Hematopoietic multipotent progenitor cell (in vitro differentiated cells): ENCODE data around the gene NDUFV3. TPM values are rescaled to one million over a fixed set of nuclear protein-coding genes. Genes with fewer than 3 reads are reported as not detected.
"Not testable (repeated sequence)": the region's sequence is repeated elsewhere in the genome, so short reads cannot be mapped to it uniquely, and the experiment has no call there.

Source experiments
- DNase-seq, 3 donors: peaks; one replicate each; pipeline ENCODE4 v3.0.0-alpha.2; 2011 to 2015; ENCODE audit warnings: low read depth in 2 of 3, low spot score in 2 of 3
- total RNA-seq: library from RNA; depleted of rRNA; stranded (reverse); fragments of >200 nt; gene quantifications from one replicate; pipeline ENCODE4 v1.2.3, GENCODE V29; 2012

The NDUFV3 gene
- 29.9 TPM for total RNA-seq

DNA sequence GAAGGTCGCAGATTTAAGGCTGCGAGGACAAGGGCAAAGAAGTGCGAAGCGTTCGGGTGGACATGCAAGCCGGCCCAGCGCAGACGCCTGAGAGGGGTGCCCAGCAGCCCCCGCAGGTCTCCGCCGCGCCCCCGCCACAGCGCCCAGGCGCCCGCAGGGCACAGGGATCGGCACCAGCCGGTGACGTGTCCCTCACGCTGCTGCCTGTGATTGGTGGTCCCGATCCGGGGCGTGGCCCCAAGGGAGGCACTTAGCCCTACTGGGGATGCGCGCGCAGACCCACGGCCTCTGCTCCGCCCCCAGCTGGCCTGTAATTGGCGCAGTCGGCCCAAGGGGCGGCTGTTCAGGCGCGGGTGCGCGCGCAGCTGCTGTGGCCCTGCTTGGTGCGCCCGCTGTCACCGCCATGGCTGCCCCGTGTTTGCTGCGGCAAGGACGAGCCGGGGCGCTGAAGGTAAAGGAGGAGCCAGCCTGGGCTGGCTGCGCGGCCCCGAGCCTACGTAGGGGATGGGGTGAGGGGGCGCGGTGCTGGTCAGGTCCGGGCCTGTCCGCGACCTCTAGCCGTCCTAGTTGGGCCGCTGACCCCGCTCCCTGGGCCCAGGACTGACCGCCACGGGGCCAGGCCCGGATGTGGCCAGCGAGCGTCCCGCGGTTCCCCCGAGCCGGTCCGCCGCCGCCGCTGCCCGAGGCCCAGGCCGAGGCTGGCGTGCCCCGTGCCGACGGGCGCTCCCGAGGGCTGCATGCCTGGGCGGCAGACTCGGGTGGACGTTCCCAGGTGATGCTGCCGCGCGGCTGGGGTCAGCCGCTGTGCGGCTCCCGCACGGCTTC, at the start of gene NDUFV3:
NDUFV3 (plus strand) TSS at position 379 of the 825 bp plus-strand sequence; CDS start at position 404, 25 bp downstream.
- DNase-seq = peak; percentile 99 to 100 (median 99)

DNA sequence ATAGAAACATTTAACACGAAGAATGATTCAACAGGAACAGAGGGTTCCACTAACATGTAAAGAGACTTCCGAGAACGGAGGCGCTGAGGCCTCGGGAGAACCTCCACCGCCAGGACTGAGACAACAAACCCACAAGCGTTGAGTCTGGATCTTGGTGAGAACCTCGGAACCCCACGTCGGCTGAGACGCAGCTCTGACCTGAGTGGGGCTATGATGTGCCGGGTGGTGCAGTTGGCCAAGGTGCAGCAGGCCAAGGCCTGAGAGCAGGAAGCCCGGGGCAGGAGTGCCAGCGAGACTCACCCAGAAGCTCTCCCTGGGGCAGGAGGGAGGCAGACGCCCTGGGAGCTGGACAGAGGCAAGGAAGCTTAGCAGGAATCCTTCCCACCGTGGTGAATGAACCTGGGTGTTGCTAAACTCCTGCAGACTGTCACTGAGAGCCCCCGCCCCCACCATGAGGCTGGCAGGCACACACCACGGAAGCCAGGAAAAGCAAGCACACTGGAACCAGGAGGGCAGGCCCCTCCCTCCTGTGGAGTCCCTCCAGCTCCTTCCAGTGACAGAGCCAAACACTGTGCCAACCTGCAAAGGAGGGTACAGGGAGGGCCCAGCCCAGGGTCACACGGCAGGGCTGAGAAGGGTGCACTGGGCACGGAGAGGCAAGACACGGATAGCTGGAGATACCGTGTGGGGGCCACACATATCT, 48.5 kb upstream of the NDUFV3 start:
- DNase-seq = no peak

DNA sequence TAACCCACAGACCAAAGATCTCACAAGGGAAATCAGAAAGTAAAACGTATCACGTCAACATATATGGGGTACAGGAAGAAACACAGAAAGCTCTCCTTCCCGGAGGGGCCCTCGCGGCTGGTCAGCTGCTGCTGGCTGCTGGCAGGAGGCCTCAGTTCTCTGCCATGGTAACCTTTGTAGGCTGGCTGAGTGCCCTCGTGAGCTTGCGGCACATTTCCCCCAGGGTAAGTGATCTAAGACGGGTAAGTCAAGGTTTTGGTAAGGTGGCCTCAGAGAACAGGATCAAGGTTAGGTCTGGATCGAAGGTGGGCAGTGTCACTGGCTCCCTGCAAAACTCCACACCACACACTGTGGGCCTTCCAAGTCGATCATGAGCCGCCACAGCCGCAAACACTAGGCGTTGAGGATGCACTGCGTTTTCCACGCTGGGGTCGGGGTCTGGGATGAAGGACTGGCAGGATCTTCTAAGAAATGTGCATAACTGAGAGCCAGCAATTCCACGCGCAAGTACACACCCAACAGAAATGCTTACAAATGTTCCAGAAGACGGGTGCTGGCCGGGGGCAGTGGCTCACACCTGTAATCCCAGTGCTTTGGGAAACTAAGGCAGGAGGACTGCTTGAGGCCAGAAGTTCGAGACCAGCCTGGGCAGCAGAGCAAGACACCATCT, 47.7 kb upstream of the NDUFV3 start:
- no peak for DNase-seq

DNA sequence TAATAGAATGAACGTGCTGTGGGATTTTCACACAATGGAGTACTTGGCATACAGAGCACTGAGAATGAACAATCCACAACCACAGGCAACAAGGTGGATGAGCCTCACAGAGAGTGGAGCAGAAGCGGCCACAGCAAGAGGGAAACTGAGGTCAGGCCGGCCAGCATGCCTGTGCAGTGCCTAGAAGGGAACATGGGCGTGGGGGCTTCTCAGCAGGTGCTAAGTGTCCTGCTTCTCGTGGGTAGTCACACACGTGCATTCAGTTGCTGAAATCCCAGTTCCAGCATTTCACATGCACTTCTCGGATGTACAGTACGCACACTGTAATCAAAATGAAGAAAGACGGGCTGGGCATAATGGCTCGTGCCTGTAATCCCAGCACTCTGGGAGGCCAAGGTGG, 46.9 kb upstream of the NDUFV3 start:
- DNase-seq = no peak

DNA sequence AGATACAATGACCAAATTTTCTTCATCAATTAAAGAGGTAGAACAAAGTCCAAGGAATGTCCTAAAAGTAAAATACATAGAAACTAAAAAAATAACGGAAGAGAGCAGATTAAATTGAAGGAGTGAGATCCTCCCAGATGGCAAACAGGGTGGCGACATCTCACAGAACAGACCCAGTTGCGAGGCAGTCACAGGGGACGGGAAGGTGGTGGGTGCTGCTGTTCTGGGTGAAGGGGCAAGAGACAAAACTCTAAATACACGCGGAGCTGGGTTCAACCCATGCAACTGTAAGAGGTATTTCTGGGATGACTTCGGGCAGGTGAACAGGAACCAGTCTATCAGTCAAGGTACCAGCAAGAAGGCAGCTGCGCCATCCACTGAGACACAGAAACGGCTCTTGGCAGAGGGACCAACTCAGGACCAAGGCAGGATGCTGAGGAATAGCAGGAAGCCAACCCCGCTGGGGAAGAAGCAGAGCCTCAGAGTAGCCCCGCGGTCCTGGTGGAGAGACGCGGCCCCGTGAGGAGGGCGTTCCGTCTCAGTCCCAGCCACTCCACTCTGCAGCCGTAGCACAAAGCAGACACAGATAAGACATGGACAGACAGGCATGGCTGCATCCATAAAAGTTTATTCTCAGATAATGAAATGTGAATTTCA, 45.9 kb upstream of the NDUFV3 start:
- DNase-seq = no peak

DNA sequence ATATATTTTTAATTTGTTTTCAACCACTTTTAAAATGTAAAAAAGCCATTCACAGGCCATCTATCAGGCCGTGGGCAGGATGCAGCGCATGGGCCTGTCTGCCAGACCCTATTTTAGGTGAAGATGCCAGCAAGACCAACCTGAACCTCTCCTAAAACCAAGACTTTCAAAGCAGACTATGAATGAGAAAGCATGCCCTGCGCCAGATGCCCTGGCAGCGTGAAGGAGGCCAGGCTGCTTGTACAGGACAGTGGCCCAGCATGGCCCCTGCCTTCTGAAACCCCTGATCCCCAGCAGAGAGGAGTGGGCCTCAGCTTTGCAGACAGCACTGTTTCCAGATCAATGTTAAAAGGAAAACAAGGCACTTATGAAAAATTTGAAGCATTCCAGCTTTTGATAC, 45.4 kb upstream of the NDUFV3 start:
- DNase-seq = no peak

DNA sequence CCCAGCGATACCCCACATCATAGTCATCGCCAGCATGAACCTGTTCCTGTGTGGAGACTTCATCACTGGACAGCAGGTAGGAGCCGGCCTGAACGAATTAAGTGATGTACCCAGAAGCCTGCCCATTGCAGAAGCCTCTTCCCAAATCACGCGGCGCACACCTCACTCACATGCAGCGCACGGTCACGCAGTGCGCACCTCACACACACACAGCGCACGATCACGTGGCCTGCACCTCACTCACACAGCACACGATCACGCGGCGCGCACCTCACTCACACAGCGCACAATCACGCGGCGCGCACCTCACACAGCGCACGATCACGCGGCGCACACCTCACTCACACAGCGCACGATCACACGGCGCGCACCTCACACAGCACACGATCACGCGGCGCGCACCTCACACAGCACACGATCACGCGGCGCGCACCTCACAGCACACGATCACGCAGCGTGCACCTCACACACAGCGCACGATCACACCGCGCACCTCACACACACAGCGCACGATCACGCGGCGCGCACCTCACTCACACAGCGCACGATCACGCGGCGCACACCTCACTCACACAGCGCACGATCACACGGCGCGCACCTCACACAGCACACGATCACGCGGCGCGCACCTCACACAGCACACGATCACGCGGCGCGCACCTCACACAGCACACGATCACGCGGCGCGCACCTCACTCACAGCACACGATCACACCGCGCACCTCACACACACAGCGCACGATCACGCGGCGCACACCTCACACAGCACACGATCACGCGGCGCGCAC, 44.8 kb upstream of the NDUFV3 start:
- not testable (repeated sequence) for DNase-seq

DNA sequence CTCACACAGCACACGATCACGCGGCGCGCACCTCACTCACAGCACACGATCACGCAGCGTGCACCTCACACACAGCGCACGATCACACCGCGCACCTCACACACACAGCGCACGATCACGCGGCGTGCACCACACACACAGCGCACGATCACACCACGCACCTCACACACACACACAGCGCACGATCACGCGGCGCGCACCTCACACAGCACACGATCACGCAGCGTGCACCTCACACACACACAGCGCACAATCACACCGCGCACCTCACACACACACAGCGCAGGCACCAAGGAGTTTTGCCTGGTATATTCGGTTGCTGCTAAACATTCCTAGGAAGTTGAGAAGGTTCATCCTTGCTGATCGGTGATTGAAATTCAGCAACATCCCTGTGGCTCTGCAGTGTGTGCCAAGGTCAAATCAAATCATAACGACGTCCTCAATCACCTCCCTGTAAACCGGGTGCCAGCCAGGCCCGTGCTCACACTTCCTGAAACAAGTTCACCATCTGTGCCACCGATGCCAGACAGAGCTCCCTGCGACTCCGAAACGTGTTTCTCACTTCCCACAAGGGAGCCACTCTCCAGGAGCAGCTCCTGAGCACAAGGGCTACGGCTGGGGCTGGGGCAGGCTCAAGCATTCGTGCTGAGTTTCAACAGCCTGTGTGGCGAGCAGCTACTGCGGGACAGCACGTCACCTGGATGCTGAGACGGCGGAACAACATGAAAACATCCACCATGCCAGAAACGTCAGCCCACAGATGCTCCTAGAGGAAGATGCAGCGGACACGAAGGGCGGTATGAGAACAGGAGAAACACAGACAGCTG, 44.0 kb upstream of the NDUFV3 start:
- DNase-seq = no peak

DNA sequence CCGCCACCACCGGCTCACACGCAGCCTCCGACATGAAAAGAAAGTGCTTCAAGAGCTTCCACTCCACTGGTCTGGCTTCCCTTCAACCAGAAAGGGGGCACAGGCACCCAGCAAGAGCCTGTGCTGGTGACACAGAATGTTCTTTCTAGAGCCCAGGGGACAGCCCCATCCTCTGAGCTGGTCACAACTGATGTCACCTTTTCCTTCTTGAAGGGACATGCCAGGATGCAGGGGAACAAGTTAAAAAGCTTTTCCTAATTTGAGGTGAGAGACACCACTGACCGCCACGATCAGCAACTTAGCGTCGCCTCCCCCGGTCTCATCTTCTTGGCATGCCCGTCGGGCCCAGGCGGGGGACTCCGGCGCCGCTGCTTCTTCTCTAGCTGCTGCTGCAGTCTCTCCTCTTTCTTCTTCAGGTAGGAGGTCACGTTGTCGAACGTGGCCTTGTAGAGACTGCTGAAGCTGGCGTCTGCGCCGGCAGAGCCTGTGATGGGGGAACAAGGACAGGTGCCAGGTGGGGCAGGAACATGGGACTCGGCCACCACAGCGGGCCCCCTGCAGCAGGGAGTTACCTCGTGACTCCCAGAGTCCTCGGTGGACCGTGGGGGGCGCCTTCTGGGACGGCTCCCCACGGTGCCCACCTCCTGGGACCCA, 43.2 kb upstream of the NDUFV3 start:
- no peak for DNase-seq

DNA sequence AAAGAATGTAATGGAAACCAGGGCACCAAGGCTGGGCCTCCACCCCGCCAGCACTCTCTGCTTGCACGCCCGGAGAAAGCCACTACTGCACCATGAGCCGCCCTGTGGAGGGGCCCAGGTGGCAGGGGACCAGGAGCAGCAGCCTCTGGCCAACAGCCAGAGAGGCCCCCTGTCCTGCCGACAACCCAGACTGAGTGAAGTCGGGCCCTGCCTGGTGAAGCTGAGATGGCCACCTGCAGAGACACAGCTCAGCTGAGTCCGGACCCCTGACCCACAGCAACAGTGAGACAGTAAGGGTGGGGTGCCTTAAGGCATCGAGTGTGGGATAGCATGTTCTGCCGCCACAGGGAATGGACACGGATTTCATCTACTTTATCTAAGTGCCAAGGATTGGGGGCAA, 42.6 kb upstream of the NDUFV3 start:
- no peak for DNase-seq

DNA sequence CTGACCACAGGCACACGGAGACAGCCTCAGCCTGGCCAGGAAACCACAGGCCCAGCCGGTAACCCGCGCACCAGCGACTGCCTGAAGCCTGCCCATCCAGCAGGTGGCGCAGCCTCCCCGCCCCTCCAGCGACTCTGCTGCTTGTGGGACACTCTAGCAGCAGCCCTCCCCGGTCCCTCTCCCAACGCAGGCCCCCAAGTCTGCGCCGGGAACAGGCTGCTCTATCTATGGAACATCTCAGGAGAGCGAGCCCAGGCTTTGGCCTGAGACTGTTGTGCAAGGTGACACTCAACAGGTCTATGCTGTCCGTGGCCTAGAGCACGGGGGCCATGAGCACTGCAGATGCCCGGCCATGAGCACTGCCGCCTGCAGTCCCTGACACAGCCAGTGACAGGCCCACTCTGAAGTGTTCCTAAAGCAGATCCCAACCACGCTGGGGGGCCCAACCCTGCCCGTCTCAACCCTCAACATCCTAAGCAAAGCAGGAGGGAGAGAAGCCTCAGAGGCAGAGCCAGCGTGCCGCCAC, 42.2 kb upstream of the NDUFV3 start:
- peak in 2 of 3 donors; percentile 37 to 42 for DNase-seq

DNA sequence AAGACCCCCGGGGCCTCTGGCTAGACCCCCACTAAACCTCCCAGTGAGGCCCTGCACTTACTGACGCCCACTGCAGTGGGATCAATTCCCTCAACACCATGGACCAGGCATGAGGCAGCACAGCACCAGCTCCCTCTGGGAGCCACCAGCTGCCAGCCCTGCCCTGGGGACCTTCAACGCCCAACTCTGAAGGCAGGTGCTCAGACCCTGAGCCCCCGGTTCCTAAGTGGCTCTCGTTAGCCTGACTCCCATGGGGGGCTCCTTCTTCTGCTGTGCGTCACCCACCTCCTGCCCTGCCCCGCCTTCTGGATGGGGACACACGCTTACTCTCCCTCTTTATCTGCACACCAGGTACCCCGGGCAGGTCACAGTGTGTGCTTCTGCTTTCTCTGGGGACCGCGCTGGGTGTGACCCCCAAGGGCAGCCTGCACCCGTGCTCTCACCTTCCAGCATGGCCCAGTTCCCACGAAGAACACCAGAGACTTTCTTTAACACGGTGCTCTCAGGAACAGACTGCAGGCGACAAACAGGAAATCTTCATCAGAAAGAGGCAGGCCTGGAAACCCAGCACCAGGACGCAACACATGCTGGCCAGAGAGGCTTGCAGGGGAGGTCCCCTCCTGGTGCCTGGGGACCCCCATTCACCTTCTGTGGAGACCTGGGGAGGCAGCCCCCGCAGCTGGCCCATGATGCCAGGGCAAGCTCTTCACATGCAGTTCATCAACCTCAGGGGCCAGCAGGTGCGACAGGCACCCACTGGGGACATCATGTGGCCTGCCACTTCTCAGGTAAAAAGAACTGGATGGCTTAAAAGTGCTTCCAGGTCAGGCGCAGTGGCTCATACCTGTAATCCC, 41.1 kb upstream of the NDUFV3 start:
- peak in 1 of 3 donors; percentile 11 for DNase-seq

DNA sequence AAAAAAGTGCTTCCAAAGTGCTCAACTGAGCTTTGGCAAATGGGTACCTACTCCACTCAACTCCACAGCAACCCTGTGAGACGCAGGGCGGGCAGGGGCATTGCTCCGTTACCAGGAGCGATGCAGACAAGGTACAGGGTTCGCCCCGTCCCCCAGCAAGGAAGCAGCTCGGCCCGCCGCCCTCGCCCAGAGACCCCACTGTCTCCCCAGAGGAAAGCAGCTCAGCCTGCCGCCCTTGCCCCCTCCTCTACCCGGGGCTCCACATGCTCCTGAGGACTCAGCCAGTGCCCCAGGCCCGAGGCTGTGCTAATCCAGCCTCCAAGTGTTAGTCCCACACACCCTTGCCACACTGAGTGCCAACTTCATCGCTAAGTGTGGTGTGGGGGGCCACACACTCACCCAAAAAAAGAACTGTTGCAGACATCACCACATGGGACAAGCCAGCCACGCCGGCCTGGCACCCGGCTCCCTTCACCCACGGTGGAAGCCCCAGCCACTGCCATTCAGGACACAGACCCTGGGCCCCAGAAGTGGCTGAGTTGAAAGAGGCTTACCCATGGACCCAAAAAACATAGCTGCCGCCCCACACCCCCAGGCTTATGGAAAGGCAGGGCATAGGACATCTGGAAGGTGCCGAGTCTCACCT, 40.1 kb upstream of the NDUFV3 start:
- DNase-seq = no peak

DNA sequence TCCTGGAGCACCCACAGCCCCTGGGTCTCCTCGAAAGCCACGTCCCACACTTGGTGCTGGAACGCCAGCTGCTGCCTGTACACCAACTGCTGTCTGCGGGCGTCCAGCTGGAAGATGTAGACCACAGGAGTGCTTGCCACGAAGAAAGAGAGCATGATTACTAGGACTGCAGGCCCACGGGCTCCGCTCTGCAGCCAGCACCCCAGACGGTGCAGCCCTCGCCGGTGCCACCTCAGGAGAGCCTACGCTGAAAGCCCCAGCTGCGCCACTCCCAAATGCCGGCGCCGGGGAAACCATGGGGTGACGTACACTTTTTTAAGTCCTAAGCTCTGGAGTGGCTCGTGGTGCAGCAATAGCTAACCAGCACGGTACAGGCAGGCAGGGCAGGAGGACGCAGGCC, 39.5 kb upstream of the NDUFV3 start:
- DNase-seq = no peak

DNA sequence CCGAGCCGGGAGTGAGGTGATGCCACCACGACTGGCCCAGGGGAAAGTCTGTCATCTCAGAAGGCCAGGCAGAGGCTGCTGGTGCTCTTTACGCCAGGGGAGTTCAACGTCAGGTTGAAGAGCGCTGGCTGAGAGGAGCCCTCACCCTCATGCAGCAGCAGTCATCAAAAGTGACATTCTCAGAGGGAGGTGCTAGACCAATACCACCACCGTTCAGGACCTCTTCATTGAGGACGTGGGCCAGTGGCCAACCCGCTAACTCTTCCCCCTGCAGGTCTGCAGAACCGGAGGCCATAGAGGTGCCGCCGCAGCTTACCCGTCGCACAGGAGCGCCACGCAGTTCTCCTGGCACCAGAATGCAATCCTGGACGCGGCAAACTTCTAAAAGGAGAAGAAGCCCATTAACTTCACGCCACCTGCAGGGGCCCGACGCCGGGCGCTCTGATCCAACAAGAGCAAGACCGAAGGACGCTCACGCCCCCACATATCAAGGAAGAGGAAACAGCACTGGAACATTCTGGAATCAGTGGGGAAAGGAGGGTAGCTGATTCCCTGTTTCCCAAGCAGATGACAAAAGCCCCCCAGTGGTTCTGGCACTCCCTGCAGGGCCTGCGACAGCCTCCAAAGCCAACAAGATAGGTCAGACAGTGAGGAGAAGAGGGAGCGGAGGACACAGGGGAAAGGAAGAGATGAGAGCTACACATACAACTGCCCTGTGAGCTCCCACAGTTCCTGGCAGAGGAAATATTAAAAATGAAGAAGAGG, 38.7 kb upstream of the NDUFV3 start:
- no peak for DNase-seq

DNA sequence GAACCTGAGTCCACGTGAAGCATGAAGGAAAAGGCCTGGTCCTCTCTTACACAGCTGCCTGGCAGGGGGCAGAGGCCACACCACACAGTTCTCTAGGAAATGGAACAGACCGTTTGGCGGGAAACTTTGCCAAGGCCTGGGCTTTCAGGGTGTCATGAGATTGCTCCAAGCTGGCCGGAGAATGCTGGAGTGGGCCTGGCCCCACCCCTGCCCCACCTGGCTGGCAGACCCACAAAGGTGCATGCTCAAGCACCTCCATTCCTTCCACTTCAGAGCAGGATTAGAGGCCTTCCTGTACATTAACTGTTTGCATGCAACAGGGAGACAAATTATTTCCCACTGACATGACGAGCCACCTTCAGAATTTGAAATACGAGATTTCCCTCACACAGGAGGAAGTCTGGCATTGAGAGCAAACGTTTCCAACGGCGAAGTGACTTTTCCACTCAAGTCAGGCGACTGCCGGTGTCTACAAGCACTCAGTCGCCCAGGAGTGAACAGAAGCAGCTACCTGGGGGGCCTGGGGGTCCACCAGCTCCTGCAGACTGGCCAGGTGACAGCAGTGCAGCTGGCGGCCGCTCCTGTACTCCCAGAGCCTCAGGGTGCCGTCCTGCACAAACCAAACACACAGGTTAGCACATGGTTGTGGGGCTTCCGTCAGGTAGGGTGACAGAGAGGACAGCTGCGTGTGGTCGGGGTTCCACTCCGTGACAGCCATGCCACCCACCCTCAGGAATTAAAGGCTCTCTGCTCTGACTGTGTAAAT, 37.8 kb upstream of the NDUFV3 start:
- no peak for DNase-seq
